CD8-positive, alpha-beta memory T cell (primary cell): Measurements from ENCODE around the gene ZNF823. TPM values are rescaled to one million over a fixed set of nuclear protein-coding genes. Genes with fewer than 3 reads are reported as not detected.
"Not testable (repeated sequence)": the region's sequence is repeated elsewhere in the genome, so short reads cannot be mapped to it uniquely, and the experiment has no call there.

ENCODE experiments used
- CTCF ChIA-PET: fragments of 350-600 bp; sonication (Branson Sonifier 250); formaldehyde crosslinking; loops from one replicate; lab custom pipeline; 2021; ENCODE audit warnings: antibody characterized with exemption; lab: Charles Lee
- POLR2A ChIA-PET: fragments of 350-600 bp; sonication (Branson Sonifier 250); formaldehyde crosslinking; loops from one replicate; lab custom pipeline; 2021; ENCODE audit warnings: antibody characterized with exemption; lab: Charles Lee
- DNase-seq, 5 donors: peaks; one replicate each; pipeline versions ENCODE4 v3.0.0 to v3.0.0-alpha.2; 2020 to 2022; ENCODE audit warnings: mixed read lengths in 1 of 5
- H3K27ac ChIP-seq: one replicate; pipeline ENCODE4 v1.7.0; 2013; ENCODE audit warnings: low read depth, mild to moderate bottlenecking, low read length, moderate library complexity
- H3K27me3 ChIP-seq: 2 replicates; pipeline ENCODE4 v1.7.0; 2013; ENCODE audit warnings: low read length, mild to moderate bottlenecking; ENCODE audit not compliant: insufficient read depth, poor library complexity, severe bottlenecking
- H3K36me3 ChIP-seq: 2 replicates; pipeline ENCODE4 v1.7.0; 2013; ENCODE audit warnings: mild to moderate bottlenecking, low read length, moderate library complexity; ENCODE audit not compliant: insufficient read depth
- H3K4me1 ChIP-seq: 2 replicates; pipeline ENCODE4 v1.7.0; 2013; ENCODE audit warnings: mild to moderate bottlenecking, low read length, moderate library complexity; ENCODE audit not compliant: insufficient read depth
- H3K4me3 ChIP-seq: 2 replicates; pipeline ENCODE4 v1.7.0; 2013; ENCODE audit warnings: mild to moderate bottlenecking, low read length
- H3K9me3 ChIP-seq: 2 replicates; pipeline ENCODE4 v1.7.0; 2013; ENCODE audit warnings: mild to moderate bottlenecking, low read length
- H3K27ac Mint-ChIP-seq, 8 donors: one replicate each; pipeline ENCODE4 v1.8.0; 2020 to 2021; ENCODE audit warnings: mixed read lengths in 8 of 8, mild to moderate bottlenecking in 6 of 8, inconsistent platforms in 3 of 8, moderate library complexity in 3 of 8
- H3K27me3 Mint-ChIP-seq, 2 donors: one replicate each; pipeline ENCODE4 v1.8.0; 2020 to 2021; ENCODE audit warnings: mixed read lengths in 2 of 2, mild to moderate bottlenecking in 1 of 2, moderate library complexity in 1 of 2
- H3K36me3 Mint-ChIP-seq, 3 donors: one replicate each; pipeline ENCODE4 v1.8.0; 2020 to 2021; ENCODE audit warnings: mixed read lengths in 3 of 3, inconsistent platforms in 1 of 3, mild to moderate bottlenecking in 1 of 3
- H3K4me1 Mint-ChIP-seq, 3 donors: one replicate each; pipeline ENCODE4 v1.8.0; 2020 to 2021; ENCODE audit warnings: mixed read lengths in 3 of 3, inconsistent platforms in 1 of 3, mild to moderate bottlenecking in 1 of 3
- H3K4me3 Mint-ChIP-seq, 7 donors: one replicate each; pipeline ENCODE4 v1.8.0; 2020 to 2021; ENCODE audit warnings: mixed read lengths in 7 of 7, mild to moderate bottlenecking in 6 of 7, moderate library complexity in 4 of 7, inconsistent platforms in 2 of 7
- H3K9me3 Mint-ChIP-seq, 5 donors: one replicate each; pipeline ENCODE4 v1.8.0; 2020 to 2022; ENCODE audit warnings: mixed read lengths in 5 of 5, mild to moderate bottlenecking in 3 of 5, moderate library complexity in 2 of 5, inconsistent platforms in 1 of 5
- polyA plus RNA-seq: library from polyadenylated mRNA; unstranded; fragments of 300-500 nt; fragmentation: Illumina TruSeq; gene quantifications from one replicate; pipeline ENCODE4 v1.2.3, GENCODE V29; 2021
- total RNA-seq, 2 experiments: library from RNA; stranded (reverse); gene quantifications; one replicate each; pipeline ENCODE4 v1.2.3, GENCODE V29; 2021

ZNF823 gene
- total and polyA plus RNA-seq, 3 experiments from 2014 or later = 3.6 to 4.6 (median 4.4) TPM

DNA sequence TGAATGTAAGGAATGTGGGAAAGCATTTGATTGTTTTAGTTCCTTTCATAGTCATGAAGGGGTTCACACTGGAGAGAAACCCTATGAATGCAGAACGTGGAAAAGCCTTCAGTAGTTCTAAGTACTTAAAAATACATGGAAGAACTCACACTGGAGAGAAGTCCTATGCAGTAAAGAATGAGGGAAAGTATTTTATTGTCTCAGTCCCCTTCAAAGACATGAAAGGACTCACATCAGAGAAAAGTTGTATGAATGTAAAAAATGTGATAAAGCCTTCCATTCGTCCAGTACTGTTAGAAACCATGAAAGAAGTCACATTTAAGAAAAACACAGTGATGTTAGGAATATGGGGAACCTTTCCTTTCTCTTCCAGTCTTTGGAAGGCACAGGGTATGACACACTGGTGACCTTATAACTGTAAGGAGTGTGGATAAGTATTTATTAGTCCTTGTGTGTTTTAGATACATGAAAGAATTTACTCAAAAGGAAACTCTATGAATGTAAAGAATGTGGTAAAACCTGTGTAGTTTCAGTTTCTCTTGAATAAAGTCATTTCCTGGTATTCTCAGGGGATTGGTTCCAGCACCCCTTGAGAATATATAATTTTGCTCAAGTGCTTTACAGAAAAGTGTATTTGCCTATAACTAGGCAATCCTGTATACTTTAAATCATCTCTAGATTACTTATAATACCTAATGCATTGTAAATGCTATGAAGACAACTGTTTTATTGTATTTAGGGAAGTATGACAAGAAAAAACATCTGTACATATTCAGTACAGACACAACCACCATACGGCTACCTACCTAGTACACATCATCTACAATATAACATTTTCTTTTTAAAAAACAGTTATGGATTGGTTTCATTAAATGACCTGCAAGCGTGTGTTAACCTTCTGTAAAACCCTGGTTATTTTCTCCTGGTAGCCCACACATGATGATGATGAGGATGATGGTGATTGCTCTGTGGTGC, 52.8 kb downstream of the ZNF823 start:
- no peak overlapping the region for H3K4me3 ChIP-seq
- no peaks in the 10 kb centered on the region for H3K36me3 ChIP-seq
- Mint-ChIP-seq H3K27ac (no peak overlapping the region), H3K4me1 (no peaks in the 10 kb centered on the region), H3K9me3 (peaks cover 20 to 62% (median 38%) of the 10 kb centered on the region in 5 donors), H3K4me3 (no peak overlapping the region), H3K27me3 (peaks cover 14 to 33% of the 10 kb centered on the region in 2 donors), H3K36me3 (peaks cover 0 to 9% (median 0%) of the 10 kb centered on the region in 3 donors)
- H3K4me1 ChIP-seq = no peaks in the 10 kb centered on the region
- no peak overlapping the region for H3K27ac ChIP-seq
- H3K27me3 ChIP-seq = no peaks in the 10 kb centered on the region
- H3K9me3 ChIP-seq = peaks cover 7% of the 10 kb centered on the region
- CTCF ChIA-PET = no interaction called here
- POLR2A ChIA-PET = no interaction called here
- DNase-seq = no peak

DNA sequence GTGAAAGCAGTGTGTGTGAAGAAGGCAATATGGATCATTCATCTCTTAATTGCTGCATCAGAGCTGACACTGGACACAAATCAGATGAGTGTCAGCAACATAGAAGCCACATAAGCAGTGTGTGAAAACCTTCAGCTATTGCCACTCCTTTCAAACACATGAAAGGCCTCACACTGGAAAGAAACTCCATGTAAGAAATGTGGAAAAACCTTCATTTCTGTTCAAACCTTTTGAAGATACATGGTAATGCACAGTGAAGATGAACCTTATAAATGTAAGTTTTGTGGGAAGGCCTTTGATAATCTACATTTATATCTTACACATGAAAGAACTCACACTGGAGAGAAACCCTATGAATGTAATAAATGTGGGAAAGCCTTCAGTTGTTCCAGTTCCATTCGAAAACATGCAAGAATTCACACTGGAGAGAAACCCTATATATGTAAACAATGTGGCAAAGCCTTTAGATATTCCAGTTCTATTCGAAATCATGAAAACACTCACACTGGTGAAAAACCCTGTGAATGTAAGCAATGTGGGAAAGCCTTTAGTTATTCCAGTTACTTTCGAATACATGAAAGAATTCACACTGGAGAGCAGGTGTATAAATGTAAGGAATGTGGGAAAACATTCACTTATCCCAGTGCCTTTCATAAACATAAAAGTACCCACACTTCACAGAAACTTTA, 53.6 kb downstream of the ZNF823 start:
- peaks cover 14 to 33% of the 10 kb centered on the region in 2 donors for H3K27me3 Mint-ChIP-seq
- Histone ChIP-seq H3K36me3 (no peaks in the 10 kb centered on the region), H3K4me3 (no peak overlapping the region), H3K27me3 (no peaks in the 10 kb centered on the region), H3K9me3 (peaks cover 15% of the 10 kb centered on the region), H3K4me1 (no peaks in the 10 kb centered on the region), H3K27ac (no peak overlapping the region)
- CTCF ChIA-PET = no interaction called here
- no peaks in the 10 kb centered on the region for H3K4me1 Mint-ChIP-seq
- H3K27ac Mint-ChIP-seq = no peak overlapping the region
- no peak for DNase-seq
- POLR2A ChIA-PET = no interaction called here
- peaks cover 0 to 11% (median 1%) of the 10 kb centered on the region in 3 donors for H3K36me3 Mint-ChIP-seq
- H3K9me3 Mint-ChIP-seq = peaks cover 23 to 66% (median 41%) of the 10 kb centered on the region in 5 donors
- no peak overlapping the region for H3K4me3 Mint-ChIP-seq

DNA sequence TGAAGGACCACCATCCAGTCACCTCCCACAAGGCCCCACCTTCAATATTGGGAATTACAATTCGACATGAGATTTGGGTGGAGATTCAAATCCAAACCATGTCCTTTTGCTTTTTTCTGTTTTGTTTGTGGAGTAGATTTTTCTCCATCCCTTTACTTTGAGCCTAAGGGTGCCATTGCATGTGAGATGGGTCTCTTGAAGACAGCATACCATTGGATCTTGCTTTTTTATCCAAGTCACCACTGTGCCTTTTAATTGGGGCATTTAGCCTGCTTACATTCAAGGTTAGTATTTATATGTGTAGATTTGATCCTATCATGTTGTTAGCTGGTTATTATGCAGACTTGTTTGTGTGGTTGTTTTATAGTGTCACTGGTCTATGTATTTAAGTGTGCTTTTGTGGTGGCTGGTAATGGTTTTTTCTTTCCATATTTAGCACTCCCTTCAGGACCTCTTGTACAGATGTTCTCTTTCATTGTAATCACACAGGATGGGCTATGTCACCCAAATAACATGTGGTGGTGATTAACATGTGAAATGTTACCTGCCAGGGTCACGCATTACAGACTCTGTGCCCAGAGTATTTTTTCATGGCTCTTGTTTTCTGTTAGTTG, 58.0 kb downstream of the ZNF823 start:
- H3K4me1 Mint-ChIP-seq = no peaks in the 10 kb centered on the region
- no peaks in the 10 kb centered on the region for H3K36me3 ChIP-seq
- CTCF ChIA-PET = no interaction called here
- POLR2A ChIA-PET = no interaction called here
- no peak for DNase-seq
- H3K27me3 Mint-ChIP-seq = peaks cover 9 to 31% of the 10 kb centered on the region in 2 donors
- H3K27ac ChIP-seq = no peak overlapping the region
- peaks cover 17 to 58% (median 39%) of the 10 kb centered on the region in 5 donors for H3K9me3 Mint-ChIP-seq
- no peak overlapping the region for H3K4me3 ChIP-seq
- peaks cover 15% of the 10 kb centered on the region for H3K9me3 ChIP-seq
- H3K36me3 Mint-ChIP-seq = peaks cover 0 to 13% (median 1%) of the 10 kb centered on the region in 3 donors
- no peaks in the 10 kb centered on the region for H3K27me3 ChIP-seq
- no peaks in the 10 kb centered on the region for H3K4me1 ChIP-seq
- H3K27ac Mint-ChIP-seq = no peak overlapping the region
- no peak overlapping the region for H3K4me3 Mint-ChIP-seq

- no peak overlapping the region for H3K27ac ChIP-seq
- CTCF ChIA-PET = no interaction called here
- no peak for DNase-seq
- POLR2A ChIA-PET = no interaction called here
- H3K4me3 ChIP-seq = no peak overlapping the region
- Mint-ChIP-seq H3K9me3 (peaks cover 5 to 43% (median 25%) of the 10 kb centered on the region in 5 donors), H3K36me3 (peaks cover 0 to 13% (median 1%) of the 10 kb centered on the region in 3 donors), H3K4me3 (no peak overlapping the region), H3K27me3 (peaks cover 20 to 47% of the 10 kb centered on the region in 2 donors), H3K27ac (no peak overlapping the region), H3K4me1 (peaks cover 3 to 4% (median 4%) of the 10 kb centered on the region in 3 donors)
- H3K4me1 ChIP-seq = no peaks in the 10 kb centered on the region
- H3K9me3 ChIP-seq = peaks cover 15% of the 10 kb centered on the region
- H3K36me3 ChIP-seq = no peaks in the 10 kb centered on the region
- H3K27me3 ChIP-seq = peaks cover 4% of the 10 kb centered on the region
Observed at GRCh38 chr19:11678504-11678903, 60.2 kb downstream of the ZNF823 start.

DNA sequence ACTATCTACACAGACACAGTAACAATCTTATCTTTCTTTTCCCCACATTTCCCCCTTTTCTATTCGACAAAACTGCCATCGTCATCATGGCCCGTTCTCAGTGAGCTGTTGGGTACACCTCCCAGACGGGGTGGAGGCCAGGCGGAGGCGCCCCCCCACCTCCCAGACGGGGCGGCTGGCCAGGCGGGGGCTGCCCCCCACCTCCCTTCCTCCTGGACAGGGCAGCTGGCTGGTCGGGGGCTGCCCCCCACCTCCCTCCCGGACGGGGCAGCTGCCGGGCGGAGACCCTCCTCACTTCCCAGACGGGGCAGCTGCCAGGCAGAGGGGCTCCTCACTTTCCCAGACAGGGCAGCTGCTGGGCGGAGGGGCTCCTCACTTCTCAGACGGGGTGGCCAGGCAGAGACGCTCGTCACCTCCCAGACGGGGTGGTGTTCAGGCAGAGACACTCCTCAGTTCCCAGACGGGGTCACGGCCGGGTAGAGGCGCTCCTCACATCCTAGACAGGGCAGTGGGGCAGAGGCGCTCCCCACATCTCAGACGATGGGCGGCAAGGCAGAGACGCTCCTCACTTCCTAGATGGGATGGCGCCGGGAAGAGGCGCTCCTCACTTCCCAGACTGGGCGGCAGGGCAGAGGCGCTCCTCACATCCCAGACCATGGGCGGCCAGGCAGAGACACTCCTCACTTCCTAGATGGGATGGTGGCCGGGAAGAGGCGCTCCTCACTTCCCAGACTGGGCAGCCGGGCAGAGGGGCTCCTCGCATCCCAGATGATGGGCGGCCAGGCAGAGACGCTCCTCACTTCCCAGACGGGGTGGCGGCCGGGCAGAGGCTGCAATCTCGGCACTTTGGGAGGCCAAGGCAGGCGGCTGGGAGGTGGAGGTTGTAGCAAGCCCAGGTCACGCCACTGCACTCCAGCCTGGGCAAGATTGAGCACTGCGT, 61.8 kb downstream of the ZNF823 start:
- peaks cover 5 to 32% (median 21%) of the 10 kb centered on the region in 5 donors for H3K9me3 Mint-ChIP-seq
- H3K36me3 ChIP-seq, H3K4me1 ChIP-seq, H3K27me3 ChIP-seq, H3K4me3 Mint-ChIP-seq, POLR2A ChIA-PET, CTCF ChIA-PET, H3K4me3 ChIP-seq, H3K27ac ChIP-seq, DNase-seq, H3K27ac Mint-ChIP-seq, H3K4me1 Mint-ChIP-seq: not testable (repeated sequence)
- peaks cover 0 to 12% (median 1%) of the 10 kb centered on the region in 3 donors for H3K36me3 Mint-ChIP-seq
- H3K27me3 Mint-ChIP-seq = peaks cover 34 to 53% of the 10 kb centered on the region in 2 donors
- H3K9me3 ChIP-seq = peaks cover 11% of the 10 kb centered on the region

DNA sequence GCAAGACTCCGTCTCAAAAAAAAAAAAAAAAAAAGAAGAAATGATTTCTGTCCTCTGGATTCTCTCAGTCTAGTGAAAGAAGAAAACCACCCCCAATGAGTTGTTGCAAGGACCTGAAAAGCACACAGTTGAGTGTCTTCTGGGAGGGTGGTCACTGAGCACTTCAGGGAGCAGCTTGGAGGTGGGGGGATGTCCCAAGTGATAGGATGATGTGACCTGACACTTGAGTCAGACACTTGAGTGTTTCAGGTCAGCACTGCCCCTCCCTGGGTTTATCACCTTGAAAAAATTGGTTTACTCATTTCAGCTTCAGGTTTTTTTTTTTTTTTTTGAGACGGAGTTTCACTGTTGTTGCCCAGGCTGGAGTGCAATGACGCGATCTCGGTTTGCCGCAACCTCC, 63.2 kb downstream of the ZNF823 start:
- H3K4me3 Mint-ChIP-seq = no peak overlapping the region
- H3K9me3 ChIP-seq = peaks cover 4% of the 10 kb centered on the region
- peaks cover 3 to 4% (median 4%) of the 10 kb centered on the region in 3 donors for H3K4me1 Mint-ChIP-seq
- no peak for DNase-seq
- H3K9me3 Mint-ChIP-seq = peaks cover 7 to 28% (median 17%) of the 10 kb centered on the region in 5 donors
- H3K27me3 Mint-ChIP-seq = peaks cover 31 to 49% of the 10 kb centered on the region in 2 donors
- peaks cover 0 to 8% (median 1%) of the 10 kb centered on the region in 3 donors for H3K36me3 Mint-ChIP-seq
- H3K4me1 ChIP-seq = no peaks in the 10 kb centered on the region
- no peak overlapping the region for H3K4me3 ChIP-seq
- H3K27ac Mint-ChIP-seq = no peak overlapping the region
- ChIA-PET POLR2A (no interaction called here), CTCF (no interaction called here)
- H3K27me3 ChIP-seq = peaks cover 7% of the 10 kb centered on the region
- H3K36me3 ChIP-seq = no peaks in the 10 kb centered on the region
- no peak overlapping the region for H3K27ac ChIP-seq

- Mint-ChIP-seq H3K9me3 (peaks cover 10 to 21% (median 16%) of the 10 kb centered on the region in 5 donors), H3K4me3 (peak overlapping the region in 1 of 7 donors; percentile 32), H3K36me3 (peaks cover 0 to 3% (median 0%) of the 10 kb centered on the region in 3 donors), H3K4me1 (peaks cover 3 to 4% (median 4%) of the 10 kb centered on the region in 3 donors), H3K27me3 (peaks cover 28 to 37% of the 10 kb centered on the region in 2 donors), H3K27ac (no peak overlapping the region)
- Histone ChIP-seq H3K4me3 (no peak overlapping the region), H3K4me1 (no peaks in the 10 kb centered on the region), H3K36me3 (no peaks in the 10 kb centered on the region), H3K27me3 (peaks cover 7% of the 10 kb centered on the region), H3K9me3 (no peaks in the 10 kb centered on the region), H3K27ac (no peak overlapping the region)
- POLR2A ChIA-PET = no interaction called here
- no peak for DNase-seq
- CTCF ChIA-PET = no interaction called here
Observed at GRCh38 chr19:11674067-11674492, 64.7 kb downstream of the ZNF823 start.
